ENCODE measurements around the gene CRB3.
A peak's percentile ranks its signal among the peaks of the same experiment; 100 is the strongest.
"Not testable (repeated sequence)": the region's sequence is repeated elsewhere in the genome, so short reads cannot be mapped to it uniquely, and the experiment has no call there.

CRB3 gene, protein sequence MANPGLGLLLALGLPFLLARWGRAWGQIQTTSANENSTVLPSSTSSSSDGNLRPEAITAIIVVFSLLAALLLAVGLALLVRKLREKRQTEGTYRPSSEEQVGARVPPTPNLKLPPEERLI

DNA sequence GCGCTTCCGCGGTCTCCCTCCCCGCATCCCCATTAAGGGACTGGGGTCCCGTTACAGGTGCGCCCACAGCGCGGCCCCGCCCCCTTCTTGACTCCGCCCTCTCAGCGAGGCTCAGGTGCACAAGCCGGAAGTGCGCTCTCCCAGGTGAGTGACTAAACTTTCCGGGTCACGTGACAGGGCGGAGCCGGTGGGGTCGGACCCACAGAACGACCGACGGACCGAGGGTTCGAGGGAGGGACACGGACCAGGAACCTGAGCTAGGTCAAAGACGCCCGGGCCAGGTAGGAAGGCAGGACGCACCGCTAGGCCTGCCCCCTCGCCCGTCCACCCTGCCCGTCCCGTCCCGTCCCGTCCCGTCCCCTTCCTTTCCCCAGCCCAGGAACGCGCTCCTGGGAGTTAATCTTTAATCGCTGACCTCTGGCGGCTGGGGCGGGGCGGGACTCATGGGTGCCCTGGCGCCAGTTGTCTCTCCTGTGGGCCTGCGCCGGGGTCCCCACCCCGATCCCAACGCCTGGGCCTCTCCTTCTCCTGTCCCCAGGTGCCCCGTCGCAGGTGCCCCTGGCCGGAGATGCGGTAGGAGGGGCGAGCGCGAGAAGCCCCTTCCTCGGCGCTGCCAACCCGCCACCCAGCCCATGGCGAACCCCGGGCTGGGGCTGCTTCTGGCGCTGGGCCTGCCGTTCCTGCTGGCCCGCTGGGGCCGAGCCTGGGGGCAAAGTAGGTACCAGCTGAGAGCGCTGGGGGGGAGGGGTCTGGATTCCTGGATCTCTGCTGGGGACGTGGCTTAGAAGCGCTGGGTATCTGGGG is at the start of gene CRB3:
Gene CRB3 (plus strand): TSS at position 202 of the 804 bp plus-strand sequence. CDS start 431 bp downstream, at position 633.
- peak; percentile 85 for DNase-seq (ENCODE audit: low read depth, low spot score)

DNA sequence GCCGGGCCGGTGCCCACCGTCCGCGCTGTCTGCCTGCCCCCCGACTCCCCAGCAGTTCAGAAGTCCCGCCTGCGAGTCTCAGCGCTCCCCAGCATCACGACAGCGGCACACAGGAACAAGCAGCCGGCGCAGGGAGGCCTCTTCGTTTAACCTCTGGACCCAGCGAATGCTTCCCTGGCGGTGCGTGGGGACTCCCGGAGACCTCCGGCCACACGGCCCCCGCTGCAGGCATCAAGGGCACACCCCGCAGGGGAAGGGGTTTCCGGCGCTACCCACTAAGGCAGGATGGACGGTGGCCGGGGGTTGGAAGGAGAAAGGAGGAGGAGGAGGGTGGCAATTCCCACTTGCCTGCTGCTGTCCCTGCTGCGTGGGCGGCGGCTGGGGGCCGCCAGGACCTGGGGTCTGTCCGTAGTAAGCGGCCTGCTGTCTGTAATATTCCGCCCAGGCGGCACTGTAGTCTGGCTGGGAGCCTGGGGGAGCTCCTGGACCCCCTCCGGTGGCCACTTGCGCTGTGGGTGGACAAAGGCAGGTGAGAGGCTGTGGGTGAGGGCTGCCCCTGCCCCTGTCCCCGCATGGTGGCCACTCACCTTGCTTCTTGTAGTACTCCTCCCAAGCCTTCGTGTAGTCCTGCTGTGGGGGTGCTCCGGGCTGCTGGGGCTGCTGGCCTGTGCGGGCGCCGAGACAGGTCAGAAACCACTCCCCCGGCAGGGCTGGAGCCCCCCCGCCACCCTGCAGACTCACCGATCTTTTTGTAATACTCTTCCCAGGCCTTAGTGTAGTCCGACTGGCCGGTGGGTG is 49.1 kb upstream of the CRB3 start:
- DNase-seq (ENCODE audit: low read depth, low spot score) = no peak

DNA sequence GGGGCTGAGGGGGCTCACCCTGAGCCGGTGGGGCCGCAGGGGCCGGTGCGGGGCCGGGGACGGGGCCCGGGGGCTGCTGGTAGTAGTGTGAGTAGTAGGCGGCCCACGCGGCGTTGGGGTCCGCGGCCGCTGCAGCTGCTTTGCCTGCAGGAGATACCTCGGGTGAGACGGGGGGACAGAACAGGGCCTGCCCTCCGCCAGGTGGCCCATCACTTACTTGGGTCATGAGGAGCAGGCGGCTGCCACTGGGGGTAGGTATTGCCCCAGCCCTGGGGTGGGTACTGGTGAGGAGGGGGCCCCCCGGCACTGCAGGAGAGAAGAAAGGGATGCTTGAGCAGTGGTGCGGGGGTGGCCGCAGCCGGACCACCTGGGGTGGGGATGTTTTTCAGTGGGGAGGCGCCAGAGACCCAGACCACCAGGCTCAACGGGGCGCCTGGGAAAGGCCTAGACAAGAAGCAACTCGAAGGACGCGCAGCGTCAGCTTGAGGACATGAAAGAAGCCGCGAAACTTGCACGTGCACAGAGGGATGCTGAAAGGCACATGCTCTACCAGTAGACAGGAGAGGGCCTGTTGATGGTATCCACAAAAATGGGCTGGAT is 48.4 kb upstream of the CRB3 start:
- DNase-seq (ENCODE audit: low read depth, low spot score) = no peak

DNA sequence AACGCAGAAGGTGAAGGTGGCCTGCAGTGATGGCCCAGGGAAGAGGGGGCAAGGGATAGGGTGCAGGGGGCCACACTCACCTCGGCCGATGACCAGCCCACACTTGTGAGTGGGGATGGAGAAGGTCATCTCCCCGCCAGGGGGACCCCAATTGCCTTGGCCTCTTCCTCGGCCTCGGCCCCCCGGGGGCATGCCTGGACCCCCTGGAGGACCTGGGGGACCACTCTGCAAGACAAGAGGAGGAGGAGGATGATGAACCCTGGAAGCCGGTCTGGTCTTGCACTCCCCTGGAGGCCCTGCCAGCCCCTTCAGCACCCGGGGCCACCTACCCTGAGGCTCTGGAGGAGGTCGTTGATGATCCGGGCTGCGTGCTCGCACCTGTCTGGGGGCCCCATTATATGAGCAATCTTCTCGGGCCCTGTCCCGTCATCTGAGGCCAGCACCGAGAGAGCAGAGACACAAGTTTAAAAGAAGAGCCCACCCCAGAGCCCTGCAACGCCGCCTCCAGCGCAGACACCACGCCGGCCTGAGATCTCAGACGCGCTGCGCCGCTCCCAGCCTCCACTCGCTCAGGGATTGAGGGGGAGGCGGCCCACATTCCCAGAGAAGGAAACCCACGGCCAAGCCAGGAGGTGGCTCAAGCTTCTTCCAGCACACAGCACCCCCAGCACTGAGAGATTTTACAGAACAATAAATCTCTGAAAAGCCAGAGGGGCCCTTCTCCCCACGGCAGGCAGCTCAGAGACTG is 47.2 kb upstream of the CRB3 start:
- no peak for DNase-seq (ENCODE audit: low read depth, low spot score)

DNA sequence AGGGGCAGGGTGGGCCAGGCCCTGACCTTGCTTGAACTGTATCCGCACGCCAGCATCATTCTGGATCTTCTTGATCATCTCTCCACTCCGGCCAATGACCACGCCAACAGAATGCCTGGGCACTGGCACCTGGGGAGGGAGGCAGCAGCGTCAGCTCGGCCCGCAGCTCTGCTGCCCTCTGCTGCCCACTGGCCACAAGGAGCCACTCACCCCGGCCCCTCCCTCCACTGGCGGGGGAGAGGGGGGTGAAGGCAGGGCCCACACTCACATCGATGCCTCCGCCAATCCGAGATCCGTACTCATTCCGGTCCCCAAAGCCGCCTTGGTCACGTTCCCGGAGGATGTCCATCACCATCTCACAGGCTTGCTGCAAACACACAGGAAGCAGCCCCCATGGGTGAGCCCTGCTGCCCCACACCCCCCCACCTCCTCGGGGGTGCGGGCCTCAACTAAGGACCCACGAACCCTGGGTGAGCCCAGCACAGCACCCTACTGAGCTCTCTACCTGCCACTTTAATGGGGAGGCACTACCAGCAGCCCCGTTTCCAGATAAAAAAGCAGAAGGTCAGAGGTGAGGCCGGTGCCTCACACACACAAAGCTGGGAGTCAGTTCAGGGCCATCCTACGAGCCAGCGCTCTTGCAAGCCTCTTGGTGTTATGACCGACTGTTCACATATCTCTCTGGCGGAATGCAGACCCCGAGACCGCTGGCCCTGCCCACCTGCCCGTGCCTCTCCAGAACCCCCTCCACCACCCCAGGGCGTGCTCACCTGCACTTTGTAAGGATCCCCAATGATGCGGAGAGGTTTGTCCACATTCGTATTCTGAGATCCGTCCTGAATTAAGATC is 46.1 kb upstream of the CRB3 start:
- DNase-seq (ENCODE audit: low read depth, low spot score) = peak; percentile 49

DNA sequence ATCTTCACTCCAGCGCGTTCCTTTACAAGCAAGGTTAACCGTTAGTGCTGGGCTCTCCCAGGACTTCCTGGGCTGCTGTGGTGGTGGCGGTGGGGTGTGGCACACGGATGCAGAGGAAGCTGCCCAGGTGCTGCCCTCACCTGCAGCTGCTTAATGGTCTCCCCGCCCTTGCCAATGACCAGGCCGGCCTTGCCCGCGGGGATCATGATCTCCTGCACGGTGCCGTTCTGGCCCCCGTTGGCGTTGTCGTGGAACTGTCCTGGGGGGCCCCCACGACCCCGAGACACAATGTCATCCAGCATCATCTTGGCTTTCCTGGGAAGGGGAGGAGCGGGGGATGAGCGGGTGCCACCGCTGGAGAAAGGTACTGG is 45.5 kb upstream of the CRB3 start:
- DNase-seq (ENCODE audit: low read depth, low spot score) = no peak

DNA sequence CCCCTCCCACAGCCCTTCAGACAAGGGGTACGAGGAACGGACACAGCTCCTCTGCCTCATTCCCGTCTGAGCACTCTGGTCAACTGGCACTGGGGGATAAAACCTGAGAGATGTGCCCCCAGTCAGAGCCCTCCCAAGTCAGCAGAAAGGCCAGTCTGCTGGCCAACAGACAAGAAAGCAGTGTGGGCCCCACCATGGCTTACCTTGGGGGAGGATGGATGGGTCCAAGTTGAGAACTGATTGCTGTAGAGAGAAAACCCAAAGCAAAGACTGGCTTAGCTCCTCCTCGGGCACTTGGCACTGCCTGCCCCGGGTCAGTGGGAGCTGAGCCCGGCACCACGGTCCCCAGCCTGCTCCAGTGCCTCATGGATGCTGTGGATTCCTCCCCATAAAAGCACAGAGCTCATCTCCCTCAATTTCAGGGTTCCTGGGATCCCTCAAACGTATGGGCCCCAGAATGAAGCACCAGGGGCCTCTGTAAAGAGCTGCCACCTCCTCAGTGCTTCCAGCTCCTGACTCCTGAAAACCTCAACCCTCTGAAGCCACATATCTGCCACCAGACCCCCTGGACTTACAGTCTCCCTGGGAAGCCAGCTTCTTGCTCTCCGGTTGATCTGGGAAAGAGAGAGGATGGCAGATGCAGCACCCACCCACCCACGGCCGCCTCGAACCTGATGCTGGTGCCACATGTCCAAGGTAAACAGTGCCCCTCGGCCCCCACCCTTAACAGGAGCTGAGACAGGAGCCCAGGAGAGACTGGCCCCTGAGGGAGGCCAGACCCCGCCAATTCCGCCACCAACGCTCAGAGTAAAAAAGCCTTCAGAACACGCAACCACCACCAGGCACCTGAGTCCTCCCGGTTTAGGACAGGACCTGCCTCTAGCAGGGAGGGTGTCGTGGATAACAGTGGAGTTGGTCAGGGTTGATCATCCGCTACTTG is 42.7 kb upstream of the CRB3 start:
- no peak for DNase-seq (ENCODE audit: low read depth, low spot score)

DNA sequence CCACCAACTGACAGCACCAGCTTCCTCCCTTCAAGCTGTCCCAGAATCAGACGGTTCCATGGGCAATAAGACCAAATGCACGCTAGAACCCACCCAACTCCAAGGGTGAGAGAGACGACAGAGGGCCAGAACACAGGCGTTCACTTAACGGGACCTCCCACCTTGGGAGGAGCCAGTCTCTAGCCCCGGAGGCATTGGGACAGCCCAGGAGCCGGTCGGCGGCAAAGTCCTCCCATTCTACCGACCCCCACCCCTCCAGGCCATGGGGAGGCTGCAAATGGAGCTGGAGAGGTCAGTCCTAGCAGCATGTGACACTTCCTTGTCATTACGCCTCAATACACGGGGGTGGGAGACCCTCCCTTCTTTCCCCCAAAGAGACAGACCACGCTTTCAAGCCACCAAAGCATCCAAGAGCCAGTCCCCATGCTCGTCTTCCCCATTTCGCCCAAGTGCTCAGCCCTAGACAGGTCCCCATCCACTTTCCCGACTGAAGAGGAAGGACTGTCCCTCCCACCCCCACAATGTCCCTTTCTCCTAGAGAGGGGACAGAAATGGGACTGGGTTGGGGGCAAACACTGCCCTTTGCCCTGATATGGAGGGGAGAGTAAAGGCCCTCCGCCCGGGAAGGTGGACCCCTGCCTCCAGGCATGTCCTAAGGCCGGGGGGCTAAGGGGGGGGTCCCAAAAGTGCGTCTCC is 40.4 kb upstream of the CRB3 start:
- peak; percentile 93 for DNase-seq (ENCODE audit: low read depth, low spot score)

DNA sequence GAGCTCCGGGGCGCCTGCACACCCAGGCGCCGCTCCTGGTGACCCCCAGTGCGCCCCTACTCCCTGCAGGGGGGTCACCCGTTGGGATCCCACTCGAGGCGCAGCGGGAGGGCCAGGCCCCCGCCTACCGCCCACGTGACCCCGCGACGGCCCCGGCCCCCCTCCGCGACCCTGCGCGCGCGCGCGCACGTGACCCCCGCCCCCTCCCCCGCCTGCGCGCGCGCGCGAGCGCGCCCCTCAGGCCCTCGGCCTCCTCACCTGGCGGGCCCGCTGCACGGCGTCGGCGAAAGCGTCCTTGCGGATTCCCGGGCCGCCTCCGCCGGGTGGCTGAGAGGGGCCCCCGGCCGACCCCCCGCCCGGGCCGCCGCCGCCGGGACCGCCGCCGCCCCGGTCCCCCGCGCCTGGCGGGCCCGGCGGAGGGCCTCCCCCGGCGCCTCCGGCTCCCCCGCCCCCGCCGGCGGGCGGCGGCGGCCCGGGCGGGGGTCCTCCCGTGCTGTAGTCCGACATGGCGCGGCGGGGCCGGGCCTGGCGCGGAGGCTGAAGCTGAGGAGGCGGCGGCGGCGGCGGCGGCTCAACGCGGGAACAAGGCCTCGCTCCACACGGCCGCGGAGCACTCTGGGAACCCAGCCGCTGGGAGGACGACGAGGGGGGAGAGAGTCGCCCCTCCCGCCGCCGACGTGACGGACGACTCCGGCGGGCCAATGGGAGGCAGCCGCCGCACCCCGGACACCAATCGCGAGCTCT is 39.7 kb upstream of the CRB3 start, which contains the start of gene KHSRP:
Gene KHSRP (minus strand): TSS at position 617 of the 744 bp plus-strand sequence. CDS start 110 bp downstream, at position 507.
- no peak for DNase-seq (ENCODE audit: low read depth, low spot score)

DNA sequence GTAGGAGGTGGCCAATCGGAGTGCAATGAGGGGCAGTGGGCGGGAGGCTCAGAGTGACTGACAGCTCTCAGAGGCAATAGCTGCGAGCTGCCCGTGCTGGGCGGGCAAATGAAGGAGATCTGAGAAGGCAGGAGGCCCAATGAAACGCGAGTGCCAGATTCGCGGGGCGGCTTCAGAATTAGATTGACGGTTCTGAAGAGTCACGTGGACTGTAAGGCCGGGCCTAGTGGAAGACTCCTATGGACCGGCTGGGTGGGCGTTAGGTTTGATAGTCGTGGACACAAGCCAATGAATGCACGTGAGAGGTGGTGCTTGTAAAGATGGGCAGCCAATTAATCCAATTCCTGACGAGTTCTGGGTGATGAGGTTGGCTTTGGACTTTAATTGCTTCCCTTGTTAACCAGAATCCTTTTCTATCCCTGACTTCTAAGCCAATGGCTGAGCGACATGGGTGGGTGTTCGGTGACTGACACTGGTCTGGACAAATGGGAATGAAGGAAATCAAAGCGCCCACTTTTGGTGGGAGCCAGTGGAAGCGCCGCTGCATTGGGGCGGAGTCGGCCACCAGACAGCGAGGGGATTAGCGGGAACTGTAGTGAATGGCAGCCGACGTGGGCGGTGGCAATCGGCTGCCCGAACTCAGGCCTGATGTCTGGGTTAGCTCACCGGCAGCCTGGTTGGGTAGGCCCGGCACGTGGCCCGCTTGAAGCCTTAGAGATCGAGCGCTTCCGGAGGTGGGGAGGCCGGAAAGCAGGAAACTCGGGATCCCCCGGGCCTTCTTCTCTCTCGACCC is 38.9 kb upstream of the CRB3 start:
- DNase-seq (ENCODE audit: low read depth, low spot score) = peak; percentile 100

DNA sequence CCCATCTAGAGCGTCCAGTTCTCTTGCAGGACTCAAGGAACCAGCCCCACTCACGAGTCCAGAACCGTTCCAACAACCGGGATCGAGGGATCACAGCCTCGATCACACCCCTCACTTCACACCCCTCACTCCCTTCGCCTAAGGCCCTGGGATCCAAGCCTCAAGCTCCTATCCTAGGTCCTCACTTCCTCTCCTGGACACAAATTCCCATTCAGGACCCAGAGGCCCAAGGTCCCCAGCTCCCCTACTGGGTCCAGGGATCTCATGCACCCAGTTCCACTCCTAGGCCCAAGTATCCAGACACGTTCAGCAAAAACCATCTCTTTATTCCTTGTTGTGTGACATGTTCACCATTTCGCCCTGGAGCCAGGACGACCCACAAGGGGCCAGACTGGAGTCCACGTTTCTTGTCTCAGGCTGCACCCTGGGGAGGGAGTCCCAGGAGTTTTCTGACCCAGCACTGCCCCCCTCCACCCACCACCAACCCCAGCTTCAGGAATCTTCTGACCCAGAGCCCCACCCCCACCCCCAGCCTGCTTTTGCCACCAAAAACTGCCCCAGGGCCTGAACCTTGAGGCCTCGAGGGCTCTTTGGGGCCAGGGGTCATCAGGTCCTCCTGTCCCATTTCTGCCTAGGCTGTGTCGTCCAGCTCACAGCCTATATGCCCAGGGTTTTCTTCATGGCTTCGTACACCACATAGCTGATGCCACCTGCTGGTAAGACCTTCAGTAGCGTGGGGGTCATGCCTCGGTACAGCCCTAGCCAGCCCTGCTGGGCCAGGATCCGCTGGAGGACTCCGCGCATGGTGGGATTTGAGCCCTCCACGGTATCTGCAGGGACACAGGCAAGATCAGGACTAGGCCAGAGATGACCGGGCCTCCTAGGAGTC is 38.1 kb upstream of the CRB3 start:
- no peak for DNase-seq (ENCODE audit: low read depth, low spot score)

DNA sequence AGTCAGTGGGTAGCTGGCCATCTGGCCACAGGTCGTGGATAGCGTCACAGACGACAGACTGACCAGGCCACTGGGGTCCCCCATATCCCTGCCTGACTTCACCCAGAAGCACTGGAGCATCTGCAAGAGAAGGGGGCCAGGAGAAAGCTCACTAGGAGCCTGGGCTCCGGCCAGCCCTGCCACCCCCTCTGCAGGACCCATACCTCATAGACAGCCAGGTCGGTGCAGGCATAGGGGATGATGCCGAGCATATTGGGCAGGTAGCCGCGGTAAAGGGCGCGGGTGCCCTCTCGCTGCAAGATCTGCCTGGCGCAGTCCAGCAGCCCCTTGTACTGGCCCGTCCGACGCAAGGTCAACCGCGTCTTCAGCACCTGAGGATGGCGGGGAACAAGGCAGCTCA is 36.9 kb upstream of the CRB3 start:
- no peak for DNase-seq (ENCODE audit: low read depth, low spot score)

DNA sequence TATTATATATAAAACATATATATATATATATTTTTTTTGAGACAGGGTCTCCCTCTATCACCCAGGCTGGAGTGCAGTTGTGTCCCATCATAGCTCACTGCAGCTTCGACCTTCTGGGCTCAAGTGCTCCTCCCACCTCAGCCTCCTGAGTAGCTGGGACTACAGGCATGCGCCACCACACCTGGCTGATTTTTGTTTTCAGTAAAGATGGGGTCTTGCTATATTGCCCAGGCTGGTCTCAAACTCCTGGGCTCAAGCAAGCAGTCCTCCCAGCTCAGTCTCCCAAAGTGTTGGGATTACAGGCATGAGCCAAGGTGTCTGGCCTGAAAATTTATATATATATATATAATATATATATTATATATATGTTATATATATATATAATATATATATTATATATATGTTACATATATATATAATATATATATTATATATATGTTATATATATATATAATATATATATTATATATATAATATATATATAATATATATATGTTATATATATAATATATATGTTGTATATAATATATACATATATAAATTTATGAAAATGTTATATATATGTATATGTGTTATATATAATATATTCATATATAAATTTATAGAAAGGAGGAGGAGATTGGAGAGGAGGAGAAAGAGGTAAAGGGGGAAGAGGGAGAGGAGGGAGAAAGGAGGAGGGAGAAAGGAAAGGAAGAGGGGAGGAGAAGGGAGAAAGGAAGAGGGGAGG is 35.2 kb upstream of the CRB3 start:
- DNase-seq (ENCODE audit: low read depth, low spot score) = not testable (repeated sequence)

DNA sequence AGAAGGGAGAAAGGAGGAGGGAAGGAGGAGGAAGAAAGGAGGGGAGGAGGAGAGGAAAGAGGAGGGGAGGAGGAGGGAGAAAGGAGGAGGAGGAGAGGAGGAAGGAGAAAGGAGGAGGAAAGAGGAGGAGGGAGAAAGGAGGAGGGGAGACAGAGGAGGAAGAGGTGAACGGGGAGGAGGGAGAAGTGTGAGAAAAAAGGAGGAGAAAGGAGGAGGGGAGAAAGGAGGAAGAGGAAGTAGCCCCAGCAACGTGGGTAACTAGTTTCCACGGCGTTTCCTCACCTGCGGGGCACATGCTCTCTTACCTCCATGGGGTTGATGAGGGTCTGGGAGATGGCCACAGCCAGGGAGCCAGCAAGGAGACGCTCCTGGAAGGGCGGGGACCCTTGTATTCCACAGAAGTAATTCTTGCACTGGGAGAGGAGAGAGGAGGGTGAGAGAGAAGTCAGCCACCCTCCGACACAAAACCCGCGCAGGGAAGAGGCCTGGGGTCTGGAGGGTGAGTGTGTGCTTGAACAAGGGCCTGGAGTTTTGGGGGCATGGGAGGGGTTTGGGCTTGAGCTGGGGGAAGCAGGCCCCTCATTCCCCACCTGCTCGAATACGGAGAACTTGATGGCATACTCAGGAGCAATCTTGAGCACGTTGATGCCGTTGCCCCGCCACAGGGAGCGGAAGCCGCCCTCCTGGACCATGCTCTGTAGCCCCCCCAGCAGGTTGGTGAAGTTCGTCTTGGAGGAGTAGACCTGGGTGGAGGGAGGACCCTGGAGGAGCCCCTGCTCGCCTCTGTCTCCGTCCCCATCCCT is 34.5 kb upstream of the CRB3 start:
- DNase-seq (ENCODE audit: low read depth, low spot score) = no peak

DNA sequence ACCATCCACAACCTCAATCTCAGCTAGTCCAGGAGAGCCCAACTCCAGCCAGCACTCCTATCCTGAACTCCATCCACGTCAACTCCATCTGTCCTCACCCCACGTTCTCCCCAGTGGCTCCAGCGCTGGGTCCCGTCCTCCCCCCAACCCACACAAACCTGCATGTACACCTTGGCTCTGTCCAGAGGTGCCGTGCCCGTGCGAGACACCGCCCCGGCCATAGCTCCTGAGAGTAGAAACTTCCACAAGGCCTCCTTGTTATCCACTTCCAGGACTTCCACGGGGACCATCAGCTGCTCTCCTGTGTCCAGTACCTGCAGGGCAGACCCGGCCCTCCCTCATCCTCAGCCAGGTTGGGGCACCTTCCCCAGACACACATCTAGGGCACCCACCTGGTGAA is 32.2 kb upstream of the CRB3 start:
- DNase-seq (ENCODE audit: low read depth, low spot score) = no peak

Measured in ELF-1 (cell line).